Tibial nerve (tissue), 4 donors: ENCODE data around the gene FAT1.

Experiments used
- CTCF ChIP-seq, 5 experiments: fragments of 200-600 bp in 3 of 5; fragments of 450-650 bp in 2 of 5; sonication (generic) in 3 of 5; IDR thresholded peaks; one replicate each; pipeline ENCODE4 v1.5.1; 2016 to 2019; ENCODE audit warnings: antibody characterized with exemption in 5 of 5, mild to moderate bottlenecking in 3 of 5, moderate library complexity in 2 of 5
- EP300 ChIP-seq, 2 donors: sonication (generic); formaldehyde crosslinking; IDR thresholded peaks; one replicate each; pipeline ENCODE4 v1.6.1; 2017; ENCODE audit warnings: antibody characterized with exemption in 2 of 2, mild to moderate bottlenecking in 1 of 2
- POLR2A ChIP-seq, 2 donors: fragments of 450-650 bp; IDR thresholded peaks; one replicate each; pipeline ENCODE4 v1.6.1; 2017; ENCODE audit warnings: antibody characterized with exemption in 2 of 2, mild to moderate bottlenecking in 2 of 2, moderate library complexity in 2 of 2

DNA sequence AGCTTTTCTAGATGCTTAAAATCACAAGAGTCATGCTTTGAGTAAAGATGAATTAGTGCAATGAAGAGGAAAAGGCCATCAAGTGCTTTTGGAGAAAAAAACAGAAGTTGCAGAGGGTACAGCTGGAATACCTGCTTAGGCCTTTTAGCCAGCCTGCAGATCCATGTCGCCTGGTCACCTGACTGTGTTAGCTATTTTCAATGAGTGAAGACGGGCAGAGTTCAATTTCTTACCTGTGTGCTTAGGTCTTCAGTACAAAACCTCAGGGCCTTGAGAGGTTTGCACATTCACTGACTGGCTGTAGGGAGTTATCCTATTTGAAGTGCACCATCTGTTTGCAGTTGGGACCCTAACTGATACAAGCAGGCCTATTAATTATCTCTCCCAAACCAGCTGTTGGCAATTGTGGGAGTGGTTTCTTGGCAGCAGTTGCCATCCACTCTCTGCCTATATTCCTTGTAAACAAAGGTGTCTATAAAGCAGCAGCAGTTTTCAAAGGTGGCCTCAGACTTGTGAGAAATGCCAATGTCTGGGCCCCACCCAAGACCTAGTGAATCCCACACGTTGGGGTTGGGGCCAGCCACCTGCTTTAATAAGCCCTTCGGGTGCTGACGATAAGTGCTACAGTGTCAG is 16.3 kb upstream of the FAT1 start:
- TF ChIP-seq EP300 (IDR thresholded peaks at IDR 0.05) (no peak), POLR2A (IDR thresholded peaks at IDR 0.05) (no peak), CTCF (IDR thresholded peaks at IDR 0.05) (no peak)
